Activated T-helper 2 cell treated with anti-CD3 and anti-CD28 coated beads, Interferon-gamma antibody, Interleukin-2, Interleukin-4, amounts not matched to agents 10 μg/mL and 5 μg/mL and 100 μg/mL, durations not matched to agents 14 hours and 24 hours and 36 hours (primary cell): ENCODE results near the gene HMSD. TPM values are rescaled to one million over a fixed set of nuclear protein-coding genes. Genes with fewer than 3 reads are reported as not detected.
"Not testable (repeated sequence)": the region's sequence is repeated elsewhere in the genome, so short reads cannot be mapped to it uniquely, and the experiment has no call there.

ENCODE experiments used
- DNase-seq: peaks from one replicate; pipeline ENCODE4 v3.0.0; 2021; ENCODE audit warnings: low spot score
- H3K27ac Mint-ChIP-seq: one replicate; pipeline ENCODE4 v1.8.0; 2021; ENCODE audit warnings: mixed read lengths
- H3K27me3 Mint-ChIP-seq: one replicate; pipeline ENCODE4 v1.8.0; 2021; ENCODE audit warnings: low read depth, mixed read lengths
- H3K36me3 Mint-ChIP-seq: one replicate; pipeline ENCODE4 v1.8.0; 2021; ENCODE audit warnings: low read depth, mixed read lengths
- H3K4me1 Mint-ChIP-seq: one replicate; pipeline ENCODE4 v1.8.0; 2021; ENCODE audit warnings: low read depth, mixed read lengths
- H3K4me3 Mint-ChIP-seq: one replicate; pipeline ENCODE4 v1.8.0; 2021; ENCODE audit warnings: low read depth, mild to moderate bottlenecking, moderate library complexity, mixed read lengths
- H3K9me3 Mint-ChIP-seq: one replicate; pipeline ENCODE4 v1.8.0; 2021; ENCODE audit warnings: mixed read lengths
- intact Hi-C: fragments of 100-400 bp; cut with micrococcal nuclease; formaldehyde crosslinking; loops from one replicate; pipeline ENCODE4 v1.15.1; 2023
- total RNA-seq: library from RNA; stranded (reverse); gene quantifications from 2 replicates; pipeline ENCODE4 v1.2.3, GENCODE V29; 2022

HMSD gene
- total RNA-seq, 1 donor from 2014 or later = 14.9 TPM

DNA sequence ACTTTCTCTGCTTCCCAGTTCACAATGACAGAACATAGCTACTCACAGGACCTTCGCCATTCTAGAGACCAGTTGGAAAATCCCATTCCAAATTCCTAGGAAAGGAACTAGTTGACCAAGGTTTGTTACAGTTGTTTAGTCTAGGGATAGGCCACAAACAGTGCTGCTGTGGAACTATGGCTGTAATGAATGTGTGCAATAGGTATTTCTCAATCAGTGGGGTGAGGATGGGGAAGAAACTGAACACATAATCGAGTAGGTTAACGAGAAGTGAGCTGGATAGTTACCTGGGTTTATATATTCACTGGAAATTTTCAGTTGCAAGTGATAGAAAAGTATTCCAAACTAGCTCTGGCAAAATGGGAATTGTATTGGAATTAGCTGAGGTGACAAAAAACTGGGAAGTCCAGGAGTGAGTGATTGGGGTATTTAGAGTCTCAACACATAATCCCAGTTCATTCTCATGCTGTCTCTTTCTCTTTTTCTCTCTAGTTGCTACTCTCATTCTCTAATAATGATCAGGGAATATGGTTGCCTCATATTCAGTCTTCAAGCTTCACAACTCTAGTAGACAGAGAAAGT is 18.2 kb upstream of the HMSD start:
- H3K9me3 Mint-ChIP-seq = no peaks in the 10 kb centered on the region
- intact Hi-C loops = no loop called here
- peaks cover 3% of the 10 kb centered on the region for H3K4me1 Mint-ChIP-seq

DNA sequence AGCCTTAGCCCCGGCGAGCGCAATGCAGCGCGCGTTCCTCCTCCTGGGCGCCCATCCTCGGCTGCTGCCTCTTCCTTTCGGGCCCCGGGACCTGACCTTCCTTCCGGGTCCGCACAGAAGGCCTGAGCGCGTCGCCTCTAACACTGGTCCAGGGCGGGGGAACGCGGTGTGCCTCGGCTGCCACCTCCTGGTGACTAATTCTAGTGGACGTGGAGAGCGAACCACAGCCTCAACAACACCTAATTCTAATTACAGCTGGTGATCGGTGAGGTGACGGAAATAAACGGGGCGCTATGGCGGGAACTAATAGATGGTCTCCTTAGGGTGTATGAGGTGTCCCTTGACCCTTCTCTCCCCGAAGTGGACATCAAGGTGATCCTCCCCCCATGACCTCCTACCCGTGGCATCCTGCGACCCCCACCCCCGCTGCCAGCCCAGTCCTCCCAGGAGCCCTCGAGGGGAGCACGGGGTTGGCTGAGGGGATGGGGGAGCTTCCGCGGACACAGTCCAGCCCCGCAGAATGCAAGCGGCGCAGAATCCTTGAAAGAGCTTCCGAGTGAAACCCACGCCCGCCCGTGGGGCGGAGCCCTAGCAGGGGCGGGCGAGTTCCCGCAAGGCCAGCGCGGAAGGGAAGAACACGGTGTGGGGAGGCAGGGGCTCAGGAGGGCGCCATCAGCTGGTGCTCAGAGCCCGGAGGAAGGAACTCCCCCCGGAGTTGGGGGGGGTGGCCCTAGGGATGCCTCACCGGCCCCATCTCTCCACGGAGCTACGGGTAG is 12.8 kb upstream of the HMSD start:
- Mint-ChIP-seq H3K9me3 (no peaks in the 10 kb centered on the region), H3K4me1 (peaks cover 3% of the 10 kb centered on the region), H3K4me3 (peak overlapping the region; percentile 73), H3K27me3 (peaks cover 16% of the 10 kb centered on the region), H3K36me3 (no peaks in the 10 kb centered on the region), H3K27ac (no peak overlapping the region)
- intact Hi-C loops = loop anchor here (1.0 to 5.0 kb wide), 5 partner anchors 13 to 419 kb away; partner anchors contain the start of genes HMSD, SERPINB2 and SERPINB8
- peak; percentile 59 for DNase-seq

More for the DNA sequence above, 18.2 kb upstream of the HMSD start:
- Mint-ChIP-seq H3K27ac (no peak overlapping the region), H3K27me3 (peaks cover 36% of the 10 kb centered on the region), H3K4me3 (no peak overlapping the region), H3K36me3 (no peaks in the 10 kb centered on the region)
- DNase-seq = no peak

DNA sequence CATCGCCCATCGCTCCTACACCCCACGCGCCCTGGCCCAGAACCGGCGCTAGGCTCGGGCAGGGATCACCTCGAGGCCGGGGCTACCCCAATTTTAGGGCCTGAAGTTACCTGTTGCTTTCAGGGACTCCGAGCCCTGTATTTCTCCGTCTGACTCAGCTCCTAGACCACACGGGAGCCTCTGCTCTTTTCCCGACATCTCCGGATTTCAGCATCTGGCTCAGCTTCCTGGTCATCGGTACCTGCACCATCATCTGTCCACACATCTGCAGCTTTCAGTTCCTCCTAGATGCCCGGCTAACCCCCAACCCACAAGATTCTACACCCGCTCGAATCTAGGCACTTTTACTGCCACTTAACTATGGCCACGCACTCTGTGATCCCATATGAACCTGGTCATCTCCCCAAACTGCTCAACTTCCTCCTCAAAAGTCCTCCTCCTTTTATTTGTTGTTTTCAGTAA is 12.1 kb upstream of the HMSD start:
- Mint-ChIP-seq H3K27me3 (peaks cover 21% of the 10 kb centered on the region), H3K27ac (no peak overlapping the region), H3K36me3 (no peaks in the 10 kb centered on the region), H3K4me1 (peaks cover 3% of the 10 kb centered on the region), H3K9me3 (no peaks in the 10 kb centered on the region), H3K4me3 (no peak overlapping the region)
- DNase-seq = no peak
- intact Hi-C loops = loop anchor here (1.0 to 5.0 kb wide), 5 partner anchors 12 to 420 kb away; partner anchors contain the start of genes HMSD, SERPINB2 and SERPINB8

DNA sequence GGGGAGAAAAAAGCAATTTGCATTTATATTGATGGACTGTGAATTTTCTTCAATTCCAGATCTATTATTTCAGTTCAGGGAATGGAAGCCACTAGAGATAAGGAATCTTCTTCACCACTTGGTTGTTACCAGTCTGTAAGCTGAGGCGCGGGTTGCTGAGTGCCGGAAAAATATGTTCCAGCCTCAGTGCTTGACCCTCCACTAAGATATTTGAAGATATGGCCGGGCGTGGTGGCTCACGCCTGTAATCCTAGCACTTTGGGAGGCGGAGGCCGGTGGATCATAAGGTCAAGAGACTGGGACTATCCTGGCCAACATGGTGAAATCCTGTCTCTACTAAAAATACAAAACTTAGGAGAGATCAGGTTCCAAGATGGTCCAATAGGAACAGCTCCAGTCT is 9.1 kb upstream of the HMSD start:
- Mint-ChIP-seq H3K36me3 (no peaks in the 10 kb centered on the region), H3K4me3 (no peak overlapping the region)
- intact Hi-C loops = no loop called here

DNA sequence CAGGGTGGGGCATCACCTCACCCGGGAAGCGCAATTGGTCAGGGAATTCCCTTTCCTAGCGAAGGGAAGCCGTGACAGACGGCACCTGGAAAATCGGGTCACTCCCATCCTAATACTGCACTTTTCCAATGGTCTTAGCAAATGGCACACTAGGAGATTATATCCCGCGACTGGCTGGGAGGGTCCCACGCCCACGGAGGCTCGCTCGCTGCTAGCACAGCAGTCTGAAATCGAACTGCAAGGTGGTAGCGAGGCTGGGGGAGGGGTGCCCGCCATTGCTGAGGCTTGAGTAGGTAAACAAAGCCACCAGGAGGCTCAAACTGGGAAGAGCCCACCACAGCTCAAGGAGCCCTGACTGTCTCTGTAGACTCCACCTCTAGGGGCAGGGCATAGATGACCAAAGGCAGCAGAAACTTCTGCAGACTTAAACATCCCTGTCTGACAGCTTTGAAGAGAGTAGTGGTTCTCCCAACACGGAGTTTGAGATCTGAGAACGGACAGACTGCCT is 8.5 kb upstream of the HMSD start:
- DNase-seq, H3K4me3 Mint-ChIP-seq, H3K4me1 Mint-ChIP-seq, intact Hi-C loops, H3K27ac Mint-ChIP-seq, H3K9me3 Mint-ChIP-seq, H3K36me3 Mint-ChIP-seq: not testable (repeated sequence)
- peaks cover 28% of the 10 kb centered on the region for H3K27me3 Mint-ChIP-seq

More for the DNA sequence above, 9.1 kb upstream of the HMSD start:
- peaks cover 32% of the 10 kb centered on the region for H3K27me3 Mint-ChIP-seq
- H3K4me1 Mint-ChIP-seq = peaks cover 3% of the 10 kb centered on the region
- H3K27ac Mint-ChIP-seq = no peak overlapping the region
- no peaks in the 10 kb centered on the region for H3K9me3 Mint-ChIP-seq
- no peak for DNase-seq

DNA sequence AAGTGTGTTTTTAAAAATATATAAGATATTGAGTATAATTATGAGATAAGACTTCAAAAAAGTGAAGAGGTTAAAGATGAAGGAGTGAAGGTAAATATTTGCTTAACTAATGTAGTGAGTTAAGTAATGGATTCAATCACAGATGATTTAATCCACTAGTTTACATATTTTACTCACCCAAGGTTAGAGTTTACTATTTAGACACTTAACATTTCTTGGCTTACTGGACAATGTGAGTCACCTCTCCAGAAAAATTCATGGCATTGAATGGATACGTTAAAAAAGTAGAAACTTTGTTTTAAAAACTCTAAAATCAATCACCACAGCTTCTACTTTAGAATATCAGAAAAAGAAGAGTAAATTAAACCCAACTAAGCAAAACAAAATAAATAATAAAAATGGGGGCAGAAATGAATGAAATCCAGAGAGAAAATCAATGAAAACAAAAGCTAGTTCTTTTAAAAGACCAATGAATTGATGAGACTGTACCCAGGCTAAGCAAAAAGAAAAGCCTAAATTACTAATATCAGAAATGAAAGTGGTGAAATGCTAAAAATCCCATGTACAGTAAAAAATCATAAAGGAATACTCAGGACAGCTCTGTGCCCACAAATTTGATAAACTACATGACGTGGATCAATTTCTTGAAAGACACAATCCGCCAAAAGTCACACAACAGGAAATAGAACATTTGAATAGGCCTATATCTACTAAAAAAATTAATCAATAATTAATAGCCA is 1.9 kb upstream of the HMSD start:
- peaks cover 20% of the 10 kb centered on the region for H3K27me3 Mint-ChIP-seq
- intact Hi-C loops = no loop called here
- H3K4me1 Mint-ChIP-seq = peaks cover 32% of the 10 kb centered on the region

DNA sequence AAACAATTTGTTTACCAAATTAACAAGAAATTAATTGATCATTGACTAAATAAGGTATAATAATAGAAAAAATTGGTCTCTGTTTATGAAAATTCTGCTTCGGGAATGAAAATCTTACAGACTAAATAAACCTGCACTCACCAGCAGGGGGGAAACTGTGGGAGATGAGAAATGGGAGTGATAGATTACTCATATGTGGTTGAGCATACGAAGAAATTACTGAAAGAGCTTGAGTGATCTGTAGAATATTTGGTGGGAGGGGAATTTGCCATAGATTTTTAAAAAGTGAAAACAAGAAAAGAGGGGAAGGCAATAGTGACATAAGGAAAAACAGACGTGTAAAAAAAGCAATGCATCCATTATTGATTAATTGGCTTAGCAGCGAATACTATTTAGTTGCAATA is 2.2 kb downstream of the HMSD start:
- H3K36me3 Mint-ChIP-seq = peaks cover 10% of the 10 kb centered on the region
- peak overlapping the region; percentile 23 for H3K27ac Mint-ChIP-seq
- DNase-seq = no peak
- intact Hi-C loops = loop anchor here (1.0 to 10.0 kb wide), 5 partner anchors 19 to 1427 kb away; partner anchors contain the start of genes SERPINB8 and ZCCHC2
- H3K27me3 Mint-ChIP-seq = no peaks in the 10 kb centered on the region
- H3K4me3 Mint-ChIP-seq = peak overlapping the region; percentile 23
- H3K4me1 Mint-ChIP-seq = peaks cover 38% of the 10 kb centered on the region
- H3K9me3 Mint-ChIP-seq = peaks cover 6% of the 10 kb centered on the region

More for the DNA sequence above, 1.9 kb upstream of the HMSD start:
- Mint-ChIP-seq H3K27ac (no peak overlapping the region), H3K9me3 (peaks cover 6% of the 10 kb centered on the region), H3K4me3 (no peak overlapping the region), H3K36me3 (peaks cover 7% of the 10 kb centered on the region)
- DNase-seq = no peak

DNA sequence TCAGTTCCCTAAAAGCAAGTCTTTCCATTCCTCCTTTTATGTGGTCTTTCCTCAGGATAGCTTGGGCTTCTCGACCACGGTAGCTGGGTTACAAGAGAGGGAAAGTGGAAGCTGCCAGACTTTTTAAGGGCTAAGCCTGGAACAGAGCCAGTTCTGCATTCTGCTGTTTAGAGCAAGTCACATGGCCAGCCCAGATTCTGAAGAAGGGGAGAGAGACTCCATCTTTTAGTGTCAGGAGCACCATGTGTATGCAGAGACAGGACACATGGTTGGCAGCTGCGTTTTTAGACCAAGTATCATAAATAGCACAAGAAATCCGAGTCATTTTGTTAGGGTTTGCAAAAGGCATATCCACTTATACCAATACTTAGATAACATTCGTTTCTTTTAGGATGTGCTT is 4.7 kb downstream of the HMSD start:
- peaks cover 10% of the 10 kb centered on the region for H3K36me3 Mint-ChIP-seq
- intact Hi-C loops = loop anchor here (10.0 kb wide), 1 partner anchor 1429 kb away; the partner anchor contains the start of gene ZCCHC2
- H3K4me3 Mint-ChIP-seq = no peak overlapping the region
- peaks cover 28% of the 10 kb centered on the region for H3K4me1 Mint-ChIP-seq
- no peaks in the 10 kb centered on the region for H3K27me3 Mint-ChIP-seq
- DNase-seq = no peak
- H3K27ac Mint-ChIP-seq = no peak overlapping the region
- peaks cover 6% of the 10 kb centered on the region for H3K9me3 Mint-ChIP-seq

DNA sequence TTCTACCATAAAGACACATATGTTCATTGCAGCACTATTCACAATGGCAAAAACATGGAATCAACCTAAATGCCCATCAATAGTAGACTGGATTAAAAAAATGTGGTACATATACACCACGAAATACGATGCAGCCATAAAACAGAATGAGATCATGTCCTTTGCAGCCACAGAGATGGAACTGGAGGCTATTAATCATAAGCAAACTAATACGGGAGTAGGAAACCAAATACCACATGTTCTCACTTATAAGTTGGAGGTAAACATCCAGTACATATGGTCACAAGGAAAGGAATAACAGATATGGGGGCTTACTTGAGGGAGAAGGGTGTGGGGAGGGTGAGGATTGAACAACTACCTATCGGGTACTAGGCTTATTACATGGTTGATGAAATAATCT is 7.7 kb downstream of the HMSD start:
- Mint-ChIP-seq H3K36me3 (peaks cover 7% of the 10 kb centered on the region), H3K4me1 (peaks cover 8% of the 10 kb centered on the region), H3K27ac (no peak overlapping the region), H3K9me3 (peaks cover under 1% of the 10 kb centered on the region), H3K4me3 (no peak overlapping the region), H3K27me3 (no peaks in the 10 kb centered on the region)
- no peak for DNase-seq
- intact Hi-C loops = loop anchor here (10.0 kb wide), 1 partner anchor 1432 kb away; the partner anchor contains the start of gene ZCCHC2

DNA sequence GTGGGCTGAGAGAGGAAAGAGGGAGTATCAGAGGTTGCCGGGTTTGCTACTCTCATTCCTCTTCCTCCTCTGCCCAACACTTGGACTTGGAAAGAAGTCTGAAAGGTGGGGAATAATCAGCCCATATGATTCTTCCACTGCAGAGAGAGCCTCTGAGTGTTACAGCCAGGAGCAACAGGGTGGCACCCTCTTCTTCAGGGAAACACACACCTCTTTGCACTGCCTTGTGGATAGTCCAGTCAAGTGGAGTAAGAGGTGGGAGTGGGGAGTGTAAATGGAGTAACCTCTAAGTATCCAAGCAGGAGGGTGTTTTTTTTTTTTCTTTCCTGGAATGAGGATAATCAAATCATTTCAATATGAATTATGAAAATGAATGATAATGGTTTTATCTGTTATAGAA is 11.8 kb downstream of the HMSD start:
- Mint-ChIP-seq H3K27ac (no peak overlapping the region), H3K9me3 (no peaks in the 10 kb centered on the region), H3K4me1 (peaks cover 2% of the 10 kb centered on the region), H3K4me3 (no peak overlapping the region), H3K27me3 (no peaks in the 10 kb centered on the region), H3K36me3 (peaks cover 3% of the 10 kb centered on the region)
- DNase-seq = no peak
- intact Hi-C loops = no loop called here

DNA sequence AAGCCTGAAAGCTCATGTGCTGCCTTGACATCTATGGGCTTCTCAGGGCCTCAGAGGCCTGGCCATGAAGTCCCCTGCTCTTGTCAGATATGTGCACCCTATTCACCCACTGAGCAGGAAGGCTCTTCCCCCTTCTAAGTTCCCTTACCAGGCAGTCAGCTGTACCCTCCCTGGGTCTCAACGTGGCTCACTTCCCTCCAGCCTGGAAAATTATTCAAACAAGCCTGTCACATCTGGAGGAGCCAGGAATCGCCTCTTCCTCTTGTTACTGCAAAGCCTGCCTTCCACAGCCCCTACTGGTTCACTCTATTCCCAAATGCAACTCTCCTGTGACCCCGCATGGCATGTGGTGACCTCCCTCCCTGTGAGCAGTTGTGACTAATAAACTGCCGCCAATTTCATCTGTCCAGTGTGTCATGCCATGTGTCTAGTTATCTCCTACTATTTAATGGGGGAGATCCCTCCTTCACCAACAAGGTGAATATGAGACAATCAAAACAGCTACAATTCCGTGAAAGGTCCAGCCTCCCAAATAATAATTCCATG is 12.4 kb downstream of the HMSD start:
- Mint-ChIP-seq H3K9me3 (no peaks in the 10 kb centered on the region), H3K4me1 (peaks cover 2% of the 10 kb centered on the region), H3K36me3 (peaks cover 3% of the 10 kb centered on the region), H3K27me3 (no peaks in the 10 kb centered on the region), H3K27ac (no peak overlapping the region), H3K4me3 (no peak overlapping the region)
- no peak for DNase-seq
- intact Hi-C loops = no loop called here

DNA sequence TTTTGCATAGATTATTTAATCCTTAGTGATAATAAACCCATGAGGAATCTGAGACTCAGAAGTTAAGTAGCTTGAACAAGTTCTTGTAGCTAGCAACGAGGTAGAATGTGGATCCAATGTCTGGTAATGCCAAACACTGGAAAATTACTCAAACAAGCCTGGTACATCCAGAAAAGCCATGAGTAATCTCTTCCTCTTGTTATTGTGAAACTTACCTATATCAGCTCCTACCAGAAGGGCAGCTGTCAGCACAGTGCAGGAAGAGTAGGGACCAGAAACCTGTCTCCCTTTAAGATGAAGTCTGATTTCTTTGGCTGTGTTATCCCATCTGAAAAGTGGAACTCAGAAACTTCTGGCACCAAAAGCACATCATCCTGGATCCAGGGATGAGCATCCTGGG is 13.0 kb downstream of the HMSD start:
- no peak overlapping the region for H3K4me3 Mint-ChIP-seq
- no peak for DNase-seq
- intact Hi-C loops = loop anchor here (2.0 kb wide), 1 partner anchor 17 kb away; no protein-coding TSS in a partner anchor
- no peaks in the 10 kb centered on the region for H3K4me1 Mint-ChIP-seq
- H3K27me3 Mint-ChIP-seq = no peaks in the 10 kb centered on the region
- H3K9me3 Mint-ChIP-seq = no peaks in the 10 kb centered on the region
- H3K27ac Mint-ChIP-seq = no peak overlapping the region
- H3K36me3 Mint-ChIP-seq = peaks cover 3% of the 10 kb centered on the region
